GM13977 (cell line): ENCODE data around the gene SVBP.
A peak's percentile ranks its signal among the peaks of the same experiment; 100 is the strongest.

ENCODE experiments used
- DNase-seq: peaks from one replicate; pipeline ENCODE4 v3.0.0; 2012; ENCODE audit warnings: low spot score
- in situ Hi-C: fragments of 300-500 bp; cut with MboI; formaldehyde crosslinking; loops from one replicate; pipeline ENCODE4 v1.12.0; 2022; ENCODE audit warnings: low sequenced_read_pairs, low pct_unique_long_range_greater_than_20kb, mixed read lengths, inconsistent platforms; ENCODE audit not compliant: unreplicated experiment
- TF ChIP-seq, protein P1 (sequence below): IDR thresholded peaks from 2 replicates; pipeline ENCODE4 v1.5.1; 2012; ENCODE audit warnings: mild to moderate bottlenecking, control low read depth; ENCODE audit not compliant: insufficient read depth; ENCODE audit errors: extremely low read depth, missing control alignments

The SVBP gene

DNA sequence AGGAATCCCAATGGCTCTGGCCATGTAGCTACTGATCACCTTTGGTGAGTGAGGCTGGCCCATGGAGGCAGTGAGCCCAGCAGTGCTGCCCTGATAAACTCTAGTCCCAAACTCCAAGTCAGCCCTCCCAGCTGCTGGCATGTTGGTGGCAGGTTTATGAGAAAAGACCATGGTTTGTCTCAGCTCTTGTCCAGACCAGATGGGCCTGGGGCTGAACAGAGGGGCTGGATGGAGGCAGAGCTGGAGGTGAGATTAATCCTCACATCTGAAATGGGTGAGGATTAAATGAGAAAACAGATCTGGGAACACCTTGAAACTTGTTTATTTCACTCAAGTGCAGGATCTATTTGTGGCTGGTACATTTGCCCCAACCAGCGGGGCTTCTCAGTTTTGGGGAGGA lies 29.2 kb downstream of the SVBP start:
- in situ Hi-C loops = no loop called here

DNA sequence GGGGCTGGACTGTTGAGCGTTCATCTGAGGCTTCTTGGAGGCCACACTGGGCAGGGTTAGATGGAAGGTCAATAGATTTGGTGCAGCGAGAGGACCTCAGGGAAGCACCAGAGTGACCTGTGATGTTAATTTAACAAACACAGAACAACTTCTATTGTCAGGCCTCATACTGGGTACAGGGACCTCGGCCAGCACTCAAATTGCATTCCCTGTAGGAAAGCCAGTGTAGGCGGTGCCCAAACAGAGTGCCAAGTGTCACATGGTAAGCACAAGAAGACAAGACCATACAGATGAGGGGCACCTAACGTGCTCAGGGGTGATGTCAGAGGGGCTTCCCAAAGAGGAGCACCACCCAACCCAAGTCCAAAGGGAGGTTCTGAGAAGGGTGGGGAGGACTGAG lies 31.1 kb downstream of the SVBP start:
- TF ChIP-seq, protein P1, sequence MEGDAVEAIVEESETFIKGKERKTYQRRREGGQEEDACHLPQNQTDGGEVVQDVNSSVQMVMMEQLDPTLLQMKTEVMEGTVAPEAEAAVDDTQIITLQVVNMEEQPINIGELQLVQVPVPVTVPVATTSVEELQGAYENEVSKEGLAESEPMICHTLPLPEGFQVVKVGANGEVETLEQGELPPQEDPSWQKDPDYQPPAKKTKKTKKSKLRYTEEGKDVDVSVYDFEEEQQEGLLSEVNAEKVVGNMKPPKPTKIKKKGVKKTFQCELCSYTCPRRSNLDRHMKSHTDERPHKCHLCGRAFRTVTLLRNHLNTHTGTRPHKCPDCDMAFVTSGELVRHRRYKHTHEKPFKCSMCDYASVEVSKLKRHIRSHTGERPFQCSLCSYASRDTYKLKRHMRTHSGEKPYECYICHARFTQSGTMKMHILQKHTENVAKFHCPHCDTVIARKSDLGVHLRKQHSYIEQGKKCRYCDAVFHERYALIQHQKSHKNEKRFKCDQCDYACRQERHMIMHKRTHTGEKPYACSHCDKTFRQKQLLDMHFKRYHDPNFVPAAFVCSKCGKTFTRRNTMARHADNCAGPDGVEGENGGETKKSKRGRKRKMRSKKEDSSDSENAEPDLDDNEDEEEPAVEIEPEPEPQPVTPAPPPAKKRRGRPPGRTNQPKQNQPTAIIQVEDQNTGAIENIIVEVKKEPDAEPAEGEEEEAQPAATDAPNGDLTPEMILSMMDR = no peak
- in situ Hi-C loops = no loop called here
- no peak for DNase-seq

More for the DNA sequence above, 29.2 kb downstream of the SVBP start:
- DNase-seq = no peak
- TF ChIP-seq, protein P1 = no peak

DNA sequence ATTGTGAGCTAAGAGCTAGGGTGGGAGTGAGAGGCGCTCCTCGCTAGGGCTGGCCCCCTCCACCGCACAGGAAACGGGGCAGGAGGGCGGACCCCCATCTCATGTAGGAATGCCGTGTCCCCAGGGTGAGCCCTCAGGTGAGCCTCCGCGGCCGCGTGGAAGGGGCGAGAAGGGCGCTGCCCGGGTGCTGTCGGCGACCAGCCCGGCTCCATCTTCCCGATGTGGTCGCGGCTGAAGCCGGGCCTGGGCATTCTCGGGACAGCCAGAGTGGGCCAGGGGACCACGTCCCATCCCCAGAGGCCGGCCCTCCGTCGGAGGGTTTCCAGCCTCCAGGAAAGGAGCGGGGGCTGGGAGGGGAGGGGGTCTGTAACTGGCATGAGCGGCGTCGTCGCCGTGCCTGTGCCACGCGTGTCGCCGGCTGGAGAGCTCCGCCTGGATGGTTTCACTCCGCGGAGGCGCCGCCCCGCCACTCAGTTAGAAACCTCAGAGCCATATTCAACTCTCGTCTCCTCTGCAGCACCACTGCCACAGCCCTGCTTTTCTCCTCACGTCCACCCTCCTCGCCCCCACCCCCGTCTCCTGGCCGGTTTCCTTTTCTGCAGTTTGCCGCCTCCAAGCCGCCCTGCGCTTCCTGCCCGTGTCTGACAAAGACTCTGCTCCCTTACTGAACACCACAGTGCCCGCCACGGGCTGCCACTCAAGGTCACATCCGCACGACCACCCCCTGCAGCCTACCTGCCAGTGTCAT lies 32.1 kb downstream of the SVBP start, which contains the start of gene TMEM269:
TMEM269 (plus strand) TSS at position 46 of the 748 bp plus-strand sequence. CDS start 4,903 bp downstream, outside the sequence.
- DNase-seq = peak; percentile 48

DNA sequence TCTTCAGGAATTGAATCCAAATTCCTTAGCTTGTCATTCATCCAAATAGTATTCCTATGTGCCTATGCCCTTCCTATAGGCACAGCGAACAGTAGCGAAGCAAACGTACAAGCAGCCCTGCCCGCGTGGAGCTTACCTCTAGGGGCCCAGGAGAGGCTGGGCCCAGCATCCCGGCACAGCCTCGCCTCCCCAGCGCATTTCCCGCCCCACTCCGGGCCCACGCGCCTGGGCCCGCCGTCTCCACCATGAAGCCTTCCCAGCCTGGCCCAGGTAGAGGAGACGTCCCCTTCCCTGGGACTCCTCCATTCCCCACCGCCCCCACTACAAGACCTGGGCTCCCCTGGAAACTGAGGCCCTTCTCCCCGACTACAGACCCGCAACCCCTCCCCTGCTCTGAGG lies 32.7 kb downstream of the SVBP start:
- TF ChIP-seq, protein P1 = no peak
- no peak for DNase-seq
- in situ Hi-C loops = no loop called here

More for the DNA sequence above, 32.1 kb downstream of the SVBP start, which contains the start of gene TMEM269:
- TF ChIP-seq, protein P1 = no peak
- in situ Hi-C loops = no loop called here

DNA sequence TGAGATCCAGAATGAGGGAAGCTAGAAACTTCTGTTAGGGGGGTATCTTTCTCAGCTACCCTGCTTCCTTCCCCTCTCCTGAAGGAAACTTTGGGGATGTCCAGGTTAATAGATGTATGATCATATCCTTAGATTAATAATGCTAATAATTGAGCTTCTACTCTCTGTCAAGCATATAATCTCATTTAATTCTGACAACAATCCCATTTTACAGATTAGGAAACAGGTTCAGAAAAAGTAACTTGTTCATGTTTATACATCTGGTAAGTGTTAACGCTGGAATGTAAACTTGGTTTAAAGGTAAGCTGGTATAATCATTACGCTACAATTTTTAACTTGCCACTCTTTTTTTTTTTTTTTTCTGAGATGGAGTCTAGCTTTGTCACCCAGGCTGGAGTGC lies 34.1 kb downstream of the SVBP start:
- in situ Hi-C loops = no loop called here

DNA sequence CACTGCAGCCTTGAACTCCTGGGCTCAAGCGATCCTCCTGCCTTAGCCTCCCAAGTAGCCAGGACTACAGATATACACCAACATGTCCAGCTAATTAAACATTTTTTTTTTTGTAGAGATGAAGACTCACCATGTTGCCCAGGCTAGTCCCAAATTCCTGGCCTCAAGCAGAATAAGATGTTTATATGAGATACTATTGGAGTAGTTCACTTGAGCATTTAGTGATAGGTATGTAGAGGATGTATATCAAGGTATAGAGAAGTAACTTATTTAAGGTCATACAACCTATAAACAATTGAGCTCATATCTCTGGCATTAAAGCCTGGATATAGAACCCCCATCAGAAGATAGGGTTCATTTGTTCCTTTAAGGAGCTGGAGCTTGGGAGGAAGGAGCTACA lies 37.0 kb downstream of the SVBP start:
- DNase-seq = no peak
- in situ Hi-C loops = no loop called here
- TF ChIP-seq, protein P1 = no peak

More for the DNA sequence above, 34.1 kb downstream of the SVBP start:
- TF ChIP-seq, protein P1 = no peak
- DNase-seq = no peak
